Smooth muscle cell (in vitro differentiated cells): ENCODE results near the gene IGFBPL1. TPM values are rescaled to one million over a fixed set of nuclear protein-coding genes. Genes with fewer than 3 reads are reported as not detected.
"Not testable (repeated sequence)": the region's sequence is repeated elsewhere in the genome, so short reads cannot be mapped to it uniquely, and the experiment has no call there.

ENCODE experiments used
- DNase-seq: peaks from one replicate; lab custom pipeline; 2025; ENCODE audit not compliant: unreplicated experiment; lab: John Stamatoyannopoulos, UW
- H2AFZ ChIP-seq: fragments of 200-600 bp; sonication (generic); 2 replicates; pipeline ENCODE4 v1.6.0; 2016; ENCODE audit warnings: antibody characterized with exemption, low read depth, mild to moderate bottlenecking
- H3F3A ChIP-seq: fragments of 200-600 bp; sonication (generic); 2 replicates; pipeline ENCODE4 v1.6.0; 2017; ENCODE audit warnings: antibody characterized with exemption, low read depth
- H3K27ac ChIP-seq: fragments of 200-600 bp; sonication (generic); 2 replicates; pipeline ENCODE4 v1.5.1; 2016; ENCODE audit warnings: low read depth, mild to moderate bottlenecking
- H3K27me3 ChIP-seq: fragments of 200-600 bp; sonication (generic); 2 replicates; pipeline ENCODE4 v1.6.1; 2016; ENCODE audit warnings: low read depth, mild to moderate bottlenecking
- H3K36me3 ChIP-seq: fragments of 200-600 bp; sonication (generic); 2 replicates; pipeline ENCODE4 v1.5.1; 2016; ENCODE audit warnings: low read depth
- H3K4me1 ChIP-seq: fragments of 200-600 bp; sonication (generic); 2 replicates; pipeline ENCODE4 v1.5.1; 2016; ENCODE audit warnings: low read depth
- H3K4me2 ChIP-seq: fragments of 200-600 bp; sonication (generic); 2 replicates; pipeline ENCODE4 v1.6.0; 2016; ENCODE audit warnings: mild to moderate bottlenecking
- H3K4me3 ChIP-seq: fragments of 200-600 bp; sonication (generic); 2 replicates; pipeline ENCODE4 v1.5.1; 2016; ENCODE audit warnings: mild to moderate bottlenecking
- H3K79me2 ChIP-seq: fragments of 200-600 bp; sonication (generic); 2 replicates; pipeline ENCODE4 v1.6.0; 2016; ENCODE audit warnings: low read depth, mild to moderate bottlenecking
- H3K9ac ChIP-seq: fragments of 200-600 bp; sonication (generic); 2 replicates; pipeline ENCODE4 v1.6.0; 2016; ENCODE audit warnings: low read depth
- H3K9me3 ChIP-seq: fragments of 200-600 bp; sonication (generic); replicated peaks from 2 replicates; pipeline ENCODE4 v1.5.1; 2016; ENCODE audit warnings: low read depth
- H4K20me1 ChIP-seq: fragments of 200-600 bp; sonication (generic); 2 replicates; pipeline ENCODE4 v1.6.0; 2016; ENCODE audit warnings: low read depth
- CTCF ChIP-seq: fragments of 200-600 bp; sonication (generic); IDR thresholded peaks from 2 replicates; pipeline ENCODE4 v1.5.1; 2017; ENCODE audit warnings: borderline replicate concordance, mild to moderate bottlenecking, antibody characterized with exemption; ENCODE audit not compliant: insufficient read depth, poor library complexity, severe bottlenecking
- WGBS: methylation state at CpG from one replicate; pipeline ENCODE4 v1.1.7; 2016; ENCODE audit warnings: low lambda C conversion rate; 5-methylcytosine and 5-hydroxymethylcytosine counted together
- polyA plus RNA-seq: library from polyadenylated mRNA; unstranded; fragments of >200 nt; fragmentation: Nextera tagmentation; extraction: Ambion mirVana; gene quantifications from 2 replicates; pipeline ENCODE4 v1.2.1, GENCODE V29; 2016
- total RNA-seq: library from RNA; depleted of rRNA; stranded (reverse); fragments of >200 nt; gene quantifications from 2 replicates; pipeline ENCODE4 v1.2.3, GENCODE V29; 2014

Gene IGFBPL1
- total and polyA plus RNA-seq, 2 experiments from 2014 or later, result 2.1 to 9.4 TPM

- H3K27ac ChIP-seq, result no peak overlapping the region
- peaks cover 6% of the 10 kb centered on the region for H3K4me1 ChIP-seq
- H3K36me3 ChIP-seq, result no peaks in the 10 kb centered on the region
- no peak overlapping the region for H2AFZ ChIP-seq
- no peaks in the 10 kb centered on the region for H3K79me2 ChIP-seq
- H3F3A ChIP-seq, result no peaks in the 10 kb centered on the region
- H3K27me3 ChIP-seq, result no peaks in the 10 kb centered on the region
- no peak overlapping the region for H3K4me2 ChIP-seq
- H3K9ac ChIP-seq, result no peak overlapping the region
- H4K20me1 ChIP-seq, result no peaks in the 10 kb centered on the region
- peak; percentile 12 for TF ChIP-seq CTCF
- 63% methylated on average over 6 of the region's 6 CpGs for WGBS
- H3K9me3 ChIP-seq, result no peaks in the 10 kb centered on the region
- DNase-seq, result no peak
- H3K4me3 ChIP-seq, result no peak overlapping the region
These were observed 43.9 kb downstream of the IGFBPL1 start for GRCh38 chr9:38380230-38380871.

- H3K9me3 ChIP-seq, H3K4me1 ChIP-seq, H2AFZ ChIP-seq, H3K4me2 ChIP-seq, H3F3A ChIP-seq, H3K9ac ChIP-seq, H3K27me3 ChIP-seq, H3K27ac ChIP-seq, DNase-seq, H4K20me1 ChIP-seq, H3K36me3 ChIP-seq, H3K4me3 ChIP-seq, H3K79me2 ChIP-seq: not testable (repeated sequence)
- WGBS, result over 99% methylated on average over 30 of the region's 42 CpGs
These were observed 46.7 kb downstream of the IGFBPL1 start for GRCh38 chr9:38377336-38378083.

GRCh38 chr9:38376021-38376670 lies 48.1 kb downstream of the IGFBPL1 start:
- peaks cover 7% of the 10 kb centered on the region for H3K27me3 ChIP-seq
- no peak overlapping the region for H3K27ac ChIP-seq
- H3F3A ChIP-seq, result no peaks in the 10 kb centered on the region
- TF ChIP-seq CTCF, result no peak
- no peak overlapping the region for H2AFZ ChIP-seq
- H3K9me3 ChIP-seq, result no peaks in the 10 kb centered on the region
- DNase-seq, result no peak
- H3K9ac ChIP-seq, result no peak overlapping the region
- 83% methylated on average over 9 of the region's 9 CpGs for WGBS
- no peaks in the 10 kb centered on the region for H4K20me1 ChIP-seq
- no peaks in the 10 kb centered on the region for H3K36me3 ChIP-seq
- no peaks in the 10 kb centered on the region for H3K4me1 ChIP-seq
- H3K4me2 ChIP-seq, result no peak overlapping the region
- H3K4me3 ChIP-seq, result no peak overlapping the region
- no peaks in the 10 kb centered on the region for H3K79me2 ChIP-seq

- Histone ChIP-seq H3K9me3 (no peaks in the 10 kb centered on the region), H3K4me1 (no peaks in the 10 kb centered on the region), H3K9ac (no peak overlapping the region), H3K27ac (no peak overlapping the region), H2AFZ (no peak overlapping the region), H3K36me3 (no peaks in the 10 kb centered on the region), H3K4me2 (no peak overlapping the region), H3K27me3 (peaks cover 7% of the 10 kb centered on the region), H4K20me1 (no peaks in the 10 kb centered on the region), H3F3A (no peaks in the 10 kb centered on the region), H3K4me3 (no peak overlapping the region), H3K79me2 (no peaks in the 10 kb centered on the region)
- WGBS, result 85% methylated on average over 10 of the region's 10 CpGs
- DNase-seq, result no peak
- no peak for TF ChIP-seq CTCF
These were observed 48.7 kb downstream of the IGFBPL1 start for GRCh38 chr9:38375572-38375963.
